ENCODE results near the gene CISH. TPM values are rescaled to one million over a fixed set of nuclear protein-coding genes. Genes with fewer than 3 reads are reported as not detected.
A peak's percentile ranks its signal among the peaks of the same experiment; 100 is the strongest.

CISH gene
- total RNA-seq, 1 experiment from 2014 or later, result 2.7 TPM

GRCh38 chr3:50607271-50608091 lies 4.1 kb downstream of the CISH start:
- H3K4me1 ChIP-seq (replicated peaks; ENCODE audit: insufficient read depth), result peaks cover 40% of the 10 kb centered on the region
- no peaks in the 10 kb centered on the region for H3K9me3 ChIP-seq (ENCODE audit: insufficient read depth, low read depth)
- H3K4me2 ChIP-seq, result no peak overlapping the region
- TF ChIP-seq EZH2 (IDR thresholded peaks at IDR 0.05; ENCODE audit: low read depth) (no peak), CTCF (conservative IDR thresholded peaks at IDR 0.05) (no peak)
- H3K4me3 ChIP-seq, result no peak overlapping the region
- no peaks in the 10 kb centered on the region for H4K20me1 ChIP-seq (ENCODE audit: insufficient read depth)
- no peaks in the 10 kb centered on the region for H3K79me2 ChIP-seq (ENCODE audit: low read depth)
- no peaks in the 10 kb centered on the region for H3K27me3 ChIP-seq (ENCODE audit: insufficient read depth, low read depth)
- POLR2A ChIA-PET (ENCODE audit: unreplicated experiment), result no interaction called here
- no peaks in the 10 kb centered on the region for H3K9me2 ChIP-seq (ENCODE audit: insufficient read depth)
- intact Hi-C loops (cut with micrococcal nuclease; ENCODE audit: unreplicated experiment), result no loop called here
- H3K36me3 ChIP-seq (ENCODE audit: low read depth), result no peaks in the 10 kb centered on the region
- H3F3A ChIP-seq (ENCODE audit: insufficient read depth, low read depth), result peaks cover 13% of the 10 kb centered on the region; the same call in 1 of the 2 replicates
- BruUV-seq (replicated peaks), result no TSS peak
- H3K27ac ChIP-seq, result no peak overlapping the region
- DNase-seq, result peak; percentile 57 to 60
- no peak overlapping the region for H2AFZ ChIP-seq
- CTCF ChIA-PET, result interaction anchor here (0.6 kb wide), 1 partner anchor 15 kb away, joined by 3 read pairs; no protein-coding TSS in a partner anchor

- H2AFZ ChIP-seq, result no peak overlapping the region
- no peaks in the 10 kb centered on the region for H3K27me3 ChIP-seq (ENCODE audit: insufficient read depth, low read depth)
- H3K4me3 ChIP-seq, result no peak overlapping the region
- no peaks in the 10 kb centered on the region for H3K36me3 ChIP-seq (ENCODE audit: low read depth)
- no peaks in the 10 kb centered on the region for H3K9me3 ChIP-seq (ENCODE audit: insufficient read depth, low read depth)
- DNase-seq, result no peak
- no peak overlapping the region for H3K4me2 ChIP-seq
- H3K79me2 ChIP-seq (ENCODE audit: low read depth), result no peaks in the 10 kb centered on the region
- H3K9me2 ChIP-seq (ENCODE audit: insufficient read depth), result no peaks in the 10 kb centered on the region
- no TSS peak for BruUV-seq (replicated peaks)
- POLR2A ChIA-PET (ENCODE audit: unreplicated experiment), result no interaction called here
- CTCF ChIA-PET, result no interaction called here
- intact Hi-C loops (cut with micrococcal nuclease; ENCODE audit: unreplicated experiment), result no loop called here
- no peaks in the 10 kb centered on the region for H4K20me1 ChIP-seq (ENCODE audit: insufficient read depth)
- H3K4me1 ChIP-seq (replicated peaks; ENCODE audit: insufficient read depth), result peaks cover 48% of the 10 kb centered on the region
- H3F3A ChIP-seq (ENCODE audit: insufficient read depth, low read depth), result peaks cover 9% of the 10 kb centered on the region; the same call in 1 of the 2 replicates
- TF ChIP-seq EZH2 (IDR thresholded peaks at IDR 0.05; ENCODE audit: low read depth) (no peak), CTCF (conservative IDR thresholded peaks at IDR 0.05) (no peak)
- no peak overlapping the region for H3K27ac ChIP-seq
Observed at GRCh38 chr3:50606596-50606995, 5.0 kb downstream of the CISH start.

DNA sequence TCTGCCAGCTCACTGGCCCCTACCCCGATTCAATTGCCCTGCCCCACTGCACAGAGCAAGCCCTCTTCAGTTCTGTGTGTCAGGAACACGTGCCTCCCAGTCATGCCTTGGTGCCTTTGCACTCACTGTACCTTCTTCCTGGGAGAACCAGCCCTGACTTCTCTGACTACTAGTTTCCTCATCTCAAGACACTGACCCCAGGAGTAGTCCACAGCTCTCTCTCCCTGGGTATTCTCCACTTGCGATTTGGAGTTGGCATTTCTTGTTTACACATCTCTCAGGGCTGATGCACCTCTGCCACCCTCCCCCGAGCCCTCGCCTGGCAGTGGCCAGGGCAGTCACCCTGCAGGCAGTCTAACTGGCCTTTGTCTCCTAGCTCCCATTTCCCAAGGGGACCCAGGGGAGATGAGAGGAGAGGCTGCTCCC lies 5.7 kb downstream of the CISH start:
- no TSS peak for BruUV-seq (replicated peaks)
- no peaks in the 10 kb centered on the region for H3K79me2 ChIP-seq (ENCODE audit: low read depth)
- POLR2A ChIA-PET (ENCODE audit: unreplicated experiment), result no interaction called here
- peak overlapping the region; percentile 33 for H3K4me2 ChIP-seq
- CTCF ChIA-PET, result no interaction called here
- H4K20me1 ChIP-seq (ENCODE audit: insufficient read depth), result no peaks in the 10 kb centered on the region
- peak overlapping the region; percentile 32; the same call in 1 of the 2 replicates for H3K27ac ChIP-seq
- intact Hi-C loops (cut with micrococcal nuclease; ENCODE audit: unreplicated experiment), result loop anchor here (2.0 kb wide), 1 partner anchor 341 kb away; no protein-coding TSS in a partner anchor
- no peaks in the 10 kb centered on the region for H3K9me2 ChIP-seq (ENCODE audit: insufficient read depth)
- peaks cover 9% of the 10 kb centered on the region; the same call in 1 of the 2 replicates for H3F3A ChIP-seq (ENCODE audit: insufficient read depth, low read depth)
- TF ChIP-seq CTCF (conservative IDR thresholded peaks at IDR 0.05), result no peak
- TF ChIP-seq EZH2 (IDR thresholded peaks at IDR 0.05; ENCODE audit: low read depth), result no peak
- no peaks in the 10 kb centered on the region for H3K9me3 ChIP-seq (ENCODE audit: insufficient read depth, low read depth)
- DNase-seq, result peak in 1 of 2 experiments; percentile 62
- peaks cover 48% of the 10 kb centered on the region for H3K4me1 ChIP-seq (replicated peaks; ENCODE audit: insufficient read depth)
- no peak overlapping the region for H3K4me3 ChIP-seq
- H2AFZ ChIP-seq, result no peak overlapping the region
- H3K36me3 ChIP-seq (ENCODE audit: low read depth), result no peaks in the 10 kb centered on the region
- H3K27me3 ChIP-seq (ENCODE audit: insufficient read depth, low read depth), result no peaks in the 10 kb centered on the region
